GM21447 (cell line): ENCODE data around the gene FTO.
A peak's percentile ranks its signal among the peaks of the same experiment; 100 is the strongest.
"Not testable (repeated sequence)": the region's sequence is repeated elsewhere in the genome, so short reads cannot be mapped to it uniquely, and the experiment has no call there.

Source experiments
- ATAC-seq: cut with Tn5 transposase; IDR thresholded peaks from one replicate; pipeline ENCODE4 v1.9.1; 2021; ENCODE audit not compliant: unreplicated experiment

The FTO gene

DNA sequence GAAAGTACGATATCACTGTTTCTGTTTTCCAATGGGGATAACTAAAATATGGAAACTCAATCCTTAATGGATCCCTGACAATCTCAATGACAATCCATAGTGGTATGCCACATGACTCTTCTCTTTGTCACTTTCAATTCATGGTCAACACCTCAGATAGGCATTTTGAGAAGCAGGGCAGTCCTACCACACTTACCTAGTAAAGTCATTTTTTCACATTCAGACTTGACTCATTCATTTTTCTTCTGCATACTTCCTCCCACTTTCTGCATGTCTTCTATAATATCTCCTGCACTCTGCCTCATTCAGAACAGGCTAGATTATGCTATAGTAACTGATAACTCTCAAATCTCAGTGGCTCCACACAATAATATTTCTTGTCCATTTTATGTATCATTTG is 117.5 kb downstream of the FTO start:
- ATAC-seq: no peak

DNA sequence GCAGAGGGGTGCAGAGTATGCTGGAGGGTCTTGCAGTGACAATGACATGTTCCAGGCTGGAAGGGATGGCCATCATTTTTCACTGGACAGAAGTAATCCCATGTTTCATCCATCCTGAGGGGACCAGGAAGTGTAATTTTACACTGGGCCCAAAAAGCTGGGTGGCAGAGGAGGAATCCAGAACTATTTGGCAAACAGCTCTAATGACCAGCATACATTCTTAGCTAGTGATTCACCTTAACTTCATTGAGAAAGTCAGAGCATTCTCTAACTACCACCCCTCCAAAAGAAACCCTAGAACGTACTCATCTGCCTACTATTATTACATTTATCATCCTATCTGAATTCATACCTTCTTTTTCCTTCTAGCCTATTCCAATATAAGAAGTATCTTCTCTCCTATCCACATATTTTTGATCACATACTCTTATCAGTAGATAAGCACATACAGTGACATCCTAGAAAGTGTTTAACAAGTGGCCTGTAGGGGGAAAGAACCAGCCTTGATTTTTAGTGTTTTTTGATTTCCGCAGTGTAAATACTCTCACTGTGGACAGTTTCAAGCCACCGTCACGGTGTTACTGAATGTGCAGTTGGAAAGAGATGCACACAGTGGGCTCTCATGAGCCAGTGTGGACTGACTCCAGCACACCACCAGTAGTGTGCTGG is 118.1 kb downstream of the FTO start:
- no peak for ATAC-seq

DNA sequence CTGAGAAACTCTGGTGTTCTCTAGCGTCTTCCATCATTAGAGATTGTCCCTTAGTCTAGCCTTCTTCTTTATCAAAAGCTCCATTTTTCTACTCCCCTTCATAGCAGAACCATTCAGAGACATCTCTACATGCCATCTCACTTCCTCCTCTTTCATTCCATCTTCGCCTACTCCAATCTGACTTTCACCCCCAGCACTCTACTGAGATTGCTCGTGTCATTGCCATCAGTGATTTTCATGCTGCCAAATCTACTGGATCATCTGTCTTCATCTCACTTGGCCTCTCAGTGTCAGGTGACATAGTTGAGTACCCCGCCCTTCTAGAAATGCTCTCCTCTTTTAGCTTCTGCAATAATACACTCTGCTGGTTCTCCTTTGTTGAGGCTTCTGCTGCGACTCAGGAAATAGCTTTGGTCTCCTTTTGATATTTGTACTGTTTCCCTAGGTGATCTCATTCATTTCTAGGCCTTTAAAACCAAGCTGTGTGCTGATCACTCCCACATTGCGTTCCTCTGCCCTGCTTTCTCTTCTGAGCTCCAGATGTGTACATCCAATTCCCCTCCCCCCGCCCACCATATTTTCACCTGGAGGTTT is 119.1 kb downstream of the FTO start:
- no peak for ATAC-seq

DNA sequence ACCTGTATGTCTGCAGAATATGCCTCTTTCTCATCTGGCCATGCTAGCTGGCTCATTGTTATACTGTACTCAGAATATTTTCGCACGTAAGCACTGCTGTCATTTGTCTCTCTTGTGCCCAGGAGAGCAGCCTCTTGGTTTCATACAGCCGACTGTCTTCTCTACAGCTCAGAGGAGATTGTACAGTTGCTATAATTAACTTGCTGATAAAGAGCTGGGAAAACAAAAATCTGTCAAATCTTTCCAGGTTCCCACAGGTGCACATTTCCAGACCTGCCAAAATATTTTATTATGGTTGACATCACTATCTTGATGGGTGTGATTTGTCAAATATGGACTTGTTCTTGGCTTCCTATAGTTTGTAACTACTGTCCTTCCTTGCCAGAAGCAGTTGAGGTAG is 122.7 kb downstream of the FTO start:
- no peak for ATAC-seq

DNA sequence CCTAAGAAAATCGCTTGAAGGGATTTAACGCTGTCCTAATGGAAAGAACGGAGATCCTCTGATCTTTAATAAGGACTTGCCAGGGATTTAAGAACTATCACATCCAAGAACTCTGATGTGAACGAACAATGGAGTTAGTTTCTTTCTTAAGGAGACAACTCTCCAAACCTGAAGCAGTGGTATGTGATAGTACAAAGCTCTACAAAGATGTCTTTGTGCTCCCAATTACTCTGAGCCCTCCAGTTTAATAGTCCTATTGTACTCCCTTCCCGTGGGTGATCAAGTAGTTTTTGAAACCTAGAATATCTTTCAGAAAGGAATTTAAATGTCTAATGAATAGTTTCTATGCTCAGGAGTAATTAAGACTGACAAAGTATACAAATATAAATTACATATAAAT is 123.8 kb downstream of the FTO start:
- ATAC-seq: no peak

DNA sequence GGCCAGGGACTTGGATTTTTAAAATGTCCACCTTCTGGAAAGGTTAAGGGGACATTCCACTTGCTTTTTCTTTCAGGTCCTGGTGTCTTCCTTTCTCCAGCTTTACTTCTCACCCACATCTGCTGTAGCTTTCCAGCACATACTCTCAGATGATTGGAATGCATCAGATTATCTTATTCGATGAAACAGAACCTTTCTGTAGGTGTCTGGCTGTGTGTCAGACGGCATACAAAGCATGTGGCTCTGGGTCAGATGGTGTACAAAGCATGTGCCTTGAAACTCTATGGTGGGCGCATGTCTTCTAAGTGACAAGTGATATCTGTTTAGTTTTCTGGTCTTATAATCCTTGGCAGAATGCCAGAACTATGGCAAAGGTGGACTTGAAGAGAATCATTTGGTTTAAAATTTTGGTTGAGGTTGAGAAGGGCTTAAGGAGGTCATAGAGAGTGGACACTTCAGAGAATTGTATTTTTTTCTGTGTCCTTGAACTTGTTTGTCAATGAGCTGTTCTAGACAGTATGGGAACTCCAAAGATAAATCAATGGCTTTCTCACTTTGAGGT is 125.3 kb downstream of the FTO start:
- no peak for ATAC-seq

DNA sequence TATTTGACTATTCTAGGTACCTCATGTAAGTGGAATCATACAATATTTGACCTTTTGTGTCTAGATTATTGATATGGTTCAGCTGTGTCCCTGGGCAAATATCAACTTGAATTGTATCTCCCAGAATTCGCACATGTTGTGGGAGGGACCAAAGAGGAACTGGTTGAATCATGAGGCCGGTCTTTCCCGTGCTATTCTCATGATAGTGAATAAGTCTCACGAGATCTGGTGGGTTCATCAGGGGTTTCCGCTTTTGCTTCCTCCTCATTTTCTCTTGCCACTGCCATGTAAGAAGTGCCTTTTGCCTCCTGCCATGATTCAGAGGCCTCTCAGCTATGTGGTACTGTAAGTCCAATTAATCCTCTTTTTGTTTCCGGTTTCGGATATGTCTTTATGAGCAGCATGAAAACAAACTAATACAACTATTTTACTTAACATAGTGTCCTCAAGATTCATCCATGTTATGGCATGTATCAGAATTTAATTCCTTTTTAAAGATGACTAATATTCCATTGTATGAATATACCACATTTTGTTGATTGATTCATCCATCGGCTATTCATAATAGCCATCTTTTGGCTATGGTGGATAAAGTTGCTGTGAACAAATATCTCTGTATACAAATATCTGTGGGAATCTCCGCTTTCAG is 129.1 kb downstream of the FTO start:
- ATAC-seq: no peak

DNA sequence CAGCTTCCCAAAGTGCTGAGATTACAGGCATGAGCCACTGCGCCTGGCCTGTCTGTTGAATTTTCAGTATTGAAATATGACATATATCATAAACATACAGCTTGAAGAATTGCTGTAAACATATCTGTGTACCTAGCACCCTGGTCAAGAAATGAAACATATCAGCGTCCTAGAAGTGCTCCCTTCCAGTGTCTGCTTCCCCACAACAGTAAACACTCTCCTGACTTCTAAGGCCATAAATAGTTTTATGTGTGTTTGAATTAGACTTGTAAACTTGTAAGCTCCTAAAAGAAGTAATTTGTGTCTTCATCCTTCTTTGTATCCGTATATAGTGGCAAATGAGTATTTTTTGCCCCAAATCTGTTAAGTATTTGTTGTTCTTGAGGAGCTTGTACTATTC is 132.2 kb downstream of the FTO start:
- ATAC-seq: no peak

DNA sequence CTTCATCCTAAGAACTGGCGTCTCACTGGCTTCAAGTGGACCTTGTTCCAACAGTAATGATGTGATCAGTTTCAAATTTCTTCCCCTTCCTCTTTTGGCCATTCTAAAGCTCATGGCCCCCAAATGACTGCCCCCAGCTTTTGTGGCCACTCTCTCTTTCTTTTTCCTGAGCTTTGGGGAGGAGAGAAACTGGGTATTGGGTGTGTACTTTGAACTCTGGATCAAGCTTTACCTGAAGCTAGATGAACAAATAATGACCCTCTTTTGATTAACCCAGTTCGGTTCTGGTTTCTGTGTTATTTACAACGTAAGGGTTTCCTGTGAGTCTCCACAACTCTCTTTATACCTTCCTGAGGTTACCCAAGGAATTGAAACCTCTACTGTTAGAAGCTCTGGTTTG is 132.7 kb downstream of the FTO start:
- ATAC-seq: no peak

DNA sequence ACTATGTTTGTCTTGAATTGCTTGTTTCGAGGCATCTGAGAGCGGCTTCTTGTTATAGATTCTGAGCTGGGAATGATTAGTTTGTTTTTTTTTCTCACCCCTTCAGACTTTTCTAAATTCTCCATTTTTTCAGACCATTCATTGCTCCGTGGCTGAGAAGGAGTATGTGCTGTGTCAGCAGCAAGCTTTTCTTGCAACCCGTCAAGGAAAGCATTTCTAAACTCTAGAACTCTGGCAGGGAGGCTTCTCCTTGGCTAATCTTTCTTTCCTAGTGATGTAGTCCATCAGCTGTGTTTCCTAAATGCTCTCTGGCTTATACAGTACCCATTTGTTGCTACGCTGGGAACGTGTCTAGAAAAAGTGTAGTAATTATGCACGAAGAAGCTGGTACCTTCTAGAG is 133.5 kb downstream of the FTO start:
- no peak for ATAC-seq

DNA sequence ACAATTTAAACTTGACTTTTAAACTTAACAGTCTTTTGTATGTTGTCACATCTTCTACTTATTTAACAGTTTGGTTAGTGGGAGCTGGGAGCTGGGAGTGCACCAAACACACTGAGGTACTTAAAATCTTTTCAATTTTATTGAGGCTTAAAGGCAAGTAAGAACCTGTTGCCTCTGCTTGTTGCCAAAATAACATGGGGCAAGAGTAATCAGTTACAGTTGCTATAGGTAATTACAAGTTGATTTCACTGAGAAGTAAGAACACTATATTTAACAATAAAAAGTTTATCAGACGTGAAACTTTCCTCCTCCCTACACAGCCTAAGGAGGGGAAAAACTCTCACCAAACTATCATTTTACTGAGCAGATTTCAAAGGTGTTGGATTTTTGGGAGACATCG is 135.2 kb downstream of the FTO start:
- no peak for ATAC-seq

DNA sequence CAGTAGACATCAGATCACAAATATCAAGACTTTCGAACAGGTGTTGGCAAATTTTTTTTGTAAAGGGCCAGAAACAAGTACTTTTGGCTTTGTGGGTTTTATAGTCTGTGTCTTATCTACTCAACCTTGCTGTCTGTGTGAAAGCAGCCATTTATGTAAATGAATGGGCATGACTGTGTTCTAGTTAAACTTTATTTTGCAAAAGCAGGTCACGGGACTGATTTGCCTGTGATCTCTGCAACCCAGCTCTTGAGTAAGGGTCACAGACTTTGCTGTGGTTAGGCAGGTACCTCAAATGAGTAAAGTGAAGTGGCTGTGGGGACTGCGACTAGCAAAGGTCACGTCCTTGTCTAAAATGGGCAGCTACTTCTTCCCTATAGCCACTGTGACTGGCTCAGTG is 136.5 kb downstream of the FTO start:
- peak; percentile 84 for ATAC-seq

DNA sequence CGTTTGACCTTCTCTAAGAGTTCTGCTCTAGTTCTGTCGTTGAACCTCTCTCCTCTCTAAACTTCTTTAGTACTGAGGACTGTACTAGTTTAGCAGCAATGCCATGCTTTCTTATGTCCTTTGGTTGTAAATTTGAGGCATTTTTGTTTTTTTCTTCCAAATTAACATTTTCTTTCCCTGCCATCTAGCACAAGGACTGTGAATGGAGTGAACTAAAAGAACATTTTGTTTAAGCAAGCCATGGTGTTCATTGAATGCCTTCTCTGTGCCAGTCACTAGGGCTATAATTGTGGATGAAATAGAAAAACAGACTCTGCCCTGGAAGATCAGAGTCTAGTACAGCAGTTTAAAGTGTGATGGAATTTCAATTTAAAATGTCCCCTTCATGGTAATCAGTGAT is 137.9 kb downstream of the FTO start:
- ATAC-seq: no peak

DNA sequence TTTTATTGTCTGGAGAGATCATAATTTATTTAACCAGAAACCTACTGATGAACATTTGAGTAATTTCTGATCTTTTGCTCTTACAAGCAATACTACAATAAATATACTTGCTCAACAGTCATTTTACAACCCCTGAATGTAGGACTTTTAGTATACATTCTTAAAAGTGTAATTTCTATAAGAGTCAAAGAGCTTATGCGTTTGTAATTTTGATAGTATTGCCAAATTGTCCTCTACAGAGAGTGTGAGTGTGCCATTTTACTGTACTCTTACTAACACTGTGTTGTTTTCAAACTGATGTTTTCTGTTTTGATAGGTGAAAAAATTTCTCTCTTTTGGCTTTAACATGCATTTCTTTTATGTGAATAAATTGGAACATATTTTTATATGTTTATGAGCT is 139.1 kb downstream of the FTO start:
- ATAC-seq: no peak

DNA sequence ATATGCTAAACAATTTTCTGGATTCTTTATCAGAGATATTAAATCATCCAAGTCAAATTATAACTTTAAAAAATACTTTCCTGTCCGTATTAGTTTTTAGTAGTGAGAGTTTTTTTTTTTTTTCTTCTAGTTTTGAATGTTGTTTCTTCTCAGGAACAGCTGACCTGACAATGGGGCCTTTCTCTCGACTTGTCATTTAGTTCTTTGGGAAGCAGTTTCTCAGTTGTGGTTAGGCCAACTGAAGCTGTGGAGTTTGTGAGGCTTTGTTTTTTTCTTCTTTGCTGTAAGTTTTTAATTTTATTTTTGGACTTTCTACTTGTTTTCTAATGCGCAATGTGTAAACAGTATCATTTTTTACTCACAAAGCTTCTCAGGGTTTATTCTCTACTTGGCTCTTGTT is 140.8 kb downstream of the FTO start:
- no peak for ATAC-seq

DNA sequence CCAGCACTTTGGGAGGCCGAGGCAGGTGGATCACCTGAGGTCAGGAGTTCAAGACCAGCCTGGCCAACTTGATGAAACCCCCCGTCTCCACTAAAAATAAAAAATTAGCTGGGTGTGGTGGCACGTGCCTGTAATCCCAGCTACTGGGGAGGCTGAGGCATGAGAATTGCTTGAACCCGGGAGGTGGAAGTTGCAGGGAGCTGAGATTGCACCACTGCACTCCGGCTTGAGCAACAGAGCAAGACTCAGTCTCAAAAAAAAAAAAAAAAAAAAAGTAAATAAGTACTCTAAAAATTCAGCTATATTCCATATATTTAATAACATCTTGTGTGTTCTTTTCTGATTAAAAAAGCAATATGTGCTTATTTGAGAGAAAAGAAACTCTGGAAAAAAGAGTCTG is 142.6 kb downstream of the FTO start:
- ATAC-seq: not testable (repeated sequence)

DNA sequence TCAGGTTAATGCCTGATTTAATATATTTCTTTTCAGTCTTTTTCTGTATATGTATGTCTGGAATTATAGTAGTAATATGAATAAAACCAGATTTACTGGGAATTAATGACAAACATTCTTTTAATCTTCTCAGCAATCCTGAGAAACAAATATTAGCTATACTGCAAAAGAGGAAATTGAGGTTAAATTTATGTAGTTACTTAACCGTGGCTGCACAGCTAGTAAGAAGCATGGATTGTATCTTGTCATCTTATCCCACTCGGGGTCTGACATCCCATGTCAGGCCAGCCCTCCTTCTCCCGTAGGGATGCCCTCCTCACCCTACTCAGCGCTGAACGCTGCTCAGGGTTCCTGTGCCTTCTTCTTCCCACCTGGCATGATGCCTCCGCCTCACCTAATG is 143.0 kb downstream of the FTO start:
- ATAC-seq: no peak

DNA sequence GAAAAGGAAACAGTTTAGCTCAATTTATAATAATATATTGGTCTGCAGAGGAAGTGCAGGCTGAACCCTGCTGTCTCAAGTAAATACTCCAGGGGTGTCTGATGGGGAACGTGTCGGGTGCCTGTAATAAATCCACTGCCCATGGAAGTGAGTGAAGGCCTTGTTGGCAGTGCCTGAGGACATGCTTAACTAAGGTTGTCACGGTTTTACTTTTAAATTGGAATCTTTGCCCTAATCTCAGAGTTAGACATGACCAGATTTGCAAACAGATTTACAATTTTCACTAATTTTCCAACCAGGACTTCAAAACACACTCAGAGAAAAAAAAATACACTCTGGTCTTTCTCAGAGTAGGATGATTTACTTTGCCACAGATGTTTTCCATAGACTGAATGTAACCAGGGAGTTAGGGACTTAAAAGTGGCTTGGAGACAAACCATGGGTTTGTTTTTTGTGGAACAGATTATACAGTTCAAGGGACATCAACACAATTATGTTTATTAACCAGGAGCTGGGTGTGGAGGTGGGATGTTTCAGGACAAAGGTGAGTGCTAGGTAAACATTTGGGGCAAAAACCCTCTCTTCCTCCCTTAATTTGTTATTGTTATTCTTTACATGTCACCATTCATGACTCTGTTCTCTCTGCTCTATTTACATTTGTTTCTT is 144.5 kb downstream of the FTO start:
- no peak for ATAC-seq

DNA sequence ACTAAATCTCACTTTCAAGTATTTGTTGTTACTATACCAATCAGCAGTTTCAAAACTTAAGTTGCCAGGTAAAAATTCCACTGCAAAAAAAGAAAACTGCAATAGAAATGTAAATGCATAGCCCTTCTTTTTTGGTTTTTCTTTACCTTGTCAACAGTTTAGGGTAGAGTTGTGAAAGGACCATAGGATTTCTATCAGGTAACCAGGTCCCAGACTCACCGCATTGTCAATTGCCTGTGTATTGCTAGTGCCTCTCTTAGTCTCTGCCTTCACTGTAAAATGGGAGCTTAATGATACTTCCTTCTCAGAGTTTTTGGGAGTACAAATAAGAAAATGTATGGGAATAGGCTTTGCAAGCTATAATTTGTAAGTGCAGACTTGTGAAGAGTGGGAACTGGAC is 145.0 kb downstream of the FTO start:
- no peak for ATAC-seq

DNA sequence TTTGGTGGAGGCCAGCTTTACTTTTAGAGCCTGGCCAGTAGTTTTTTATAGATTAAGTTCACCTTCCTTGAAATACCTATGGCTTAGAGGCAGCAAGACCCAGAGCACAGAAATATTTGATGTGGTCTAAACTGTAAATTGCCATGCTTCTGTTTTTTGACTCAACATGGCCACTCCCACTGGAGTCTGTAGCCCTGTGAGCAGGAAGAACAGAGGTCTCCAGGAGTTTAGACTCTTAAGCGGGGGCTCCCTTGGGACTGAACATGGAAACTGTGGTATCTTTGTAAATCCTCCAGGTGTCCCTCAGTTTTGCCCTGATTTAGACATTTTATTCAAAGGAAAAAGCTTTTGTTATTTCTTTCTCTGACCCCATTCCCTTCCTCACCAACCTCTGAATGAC is 145.6 kb downstream of the FTO start:
- ATAC-seq: no peak

DNA sequence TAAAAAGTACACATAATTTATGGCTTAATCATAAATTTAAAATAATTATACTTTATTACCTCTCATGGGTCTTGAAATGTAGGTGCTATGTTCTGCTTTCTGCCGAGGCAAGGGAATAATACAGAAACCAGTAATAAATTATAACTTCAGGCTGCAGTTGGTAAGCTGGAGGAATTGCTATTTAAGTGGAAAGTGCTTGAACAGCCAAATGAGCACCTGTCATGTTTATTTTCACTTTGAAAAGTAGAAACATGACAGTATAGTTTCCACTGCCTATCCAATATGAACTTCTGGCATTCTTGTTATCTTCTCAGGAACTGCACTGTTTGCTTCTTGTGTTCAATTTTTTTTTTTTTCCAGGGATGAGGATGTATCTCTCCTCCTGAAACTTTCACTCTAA is 146.0 kb downstream of the FTO start:
- no peak for ATAC-seq

DNA sequence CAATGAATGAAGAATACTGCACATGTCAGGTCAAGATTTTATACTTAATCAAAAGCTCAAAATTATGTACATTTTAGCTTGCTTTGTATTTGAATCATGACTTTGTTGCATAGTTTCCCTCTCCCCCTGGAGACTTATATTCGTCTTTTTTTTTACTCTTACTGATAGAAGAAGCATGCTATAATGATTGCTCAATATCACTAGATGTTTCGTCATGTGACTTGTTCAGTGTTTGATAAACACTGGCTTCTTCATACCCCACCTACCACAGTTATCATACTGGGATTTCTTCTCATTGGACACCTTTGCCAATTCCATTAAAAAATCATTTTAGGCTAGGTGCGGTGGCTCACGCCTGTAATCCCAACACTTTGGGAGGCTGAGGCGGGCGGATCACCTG is 148.7 kb downstream of the FTO start:
- no peak for ATAC-seq
